ENCODE data around the gene NKIRAS2. TPM values are rescaled to one million over a fixed set of nuclear protein-coding genes. Genes with fewer than 3 reads are reported as not detected.

NKIRAS2 gene
- total and polyA plus RNA-seq, 2 of the 13 experiments (the other 11 are each of a cell fraction or from before 2014, with no cell fraction given) = 27.9 to 42.0 TPM

DNA sequence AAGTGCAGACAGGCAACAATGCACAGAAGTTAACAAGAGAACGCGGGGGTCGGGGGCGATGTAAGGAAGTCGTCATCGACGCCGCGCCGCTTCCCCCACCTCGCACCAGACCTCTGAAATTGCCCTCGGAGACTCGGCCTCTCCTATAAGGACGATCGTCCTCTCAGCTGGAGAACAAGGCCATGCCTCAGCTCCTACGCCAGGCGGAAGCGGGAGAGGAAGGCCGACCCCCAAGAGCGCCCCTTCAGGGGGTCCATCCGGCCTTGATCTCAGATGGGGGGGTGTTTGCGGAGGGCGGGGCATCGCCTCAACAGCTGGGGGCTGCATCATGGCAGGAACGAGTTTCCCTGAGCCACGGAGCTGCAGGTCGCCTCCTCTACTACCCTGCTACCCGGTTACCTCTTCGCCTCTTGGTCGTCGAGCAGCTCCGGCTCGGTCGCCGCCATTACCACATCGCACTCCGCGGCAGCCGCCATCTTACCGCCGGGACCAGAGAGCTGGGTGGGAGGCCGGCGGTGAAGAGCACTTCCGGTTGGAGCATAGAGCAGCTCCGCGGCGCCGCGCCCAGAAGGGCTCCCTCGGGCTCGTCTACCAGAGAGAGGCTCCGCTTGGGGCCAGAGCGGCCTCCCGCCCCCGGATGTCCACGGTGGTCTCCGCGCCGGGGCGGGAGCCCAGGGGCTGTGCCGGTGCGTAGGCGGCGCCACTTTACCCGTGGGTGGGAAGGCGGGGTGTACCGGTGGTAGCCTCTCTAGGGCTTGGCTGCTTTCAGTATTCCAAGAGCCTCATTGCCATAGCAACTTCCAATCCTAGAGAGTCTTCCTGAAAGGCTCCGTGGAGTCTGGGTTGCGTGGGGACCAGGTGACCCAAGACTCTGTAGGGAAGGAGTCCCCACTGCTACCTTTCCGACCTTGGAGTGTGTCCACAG, 2.7 kb upstream of the NKIRAS2 start, which contains the start of gene DNAJC7 (continued):
- TF ChIP-seq TBP (CRISPR knock-in tag; IDR thresholded peaks at IDR 0.05) (no peak), SRY (CRISPR knock-in tag; IDR thresholded peaks at IDR 0.05) (peak; percentile 93), BCL6 (CRISPR knock-in tag; IDR thresholded peaks at IDR 0.05) (peak; percentile 79), PAWR (CRISPR knock-in tag; IDR thresholded peaks at IDR 0.05; ENCODE audit: borderline replicate concordance) (peak; percentile 99; the same call in 1 of the 2 replicates), GMEB1 (CRISPR knock-in tag; IDR thresholded peaks at IDR 0.05; ENCODE audit: borderline replicate concordance) (peak; percentile 87), SNAI1 (CRISPR knock-in tag; IDR thresholded peaks at IDR 0.05; ENCODE audit: borderline replicate concordance) (peak; percentile 99; the same call in 1 of the 2 replicates), PPARG (CRISPR knock-in tag; conservative IDR thresholded peaks at IDR 0.05) (peak; percentile 57; the same call in 1 of the 2 replicates), ZNF660 (CRISPR knock-in tag; IDR thresholded peaks at IDR 0.05; ENCODE audit: borderline replicate concordance, low read depth) (no peak), GATAD2A (CRISPR knock-in tag; IDR thresholded peaks at IDR 0.05) (peak; percentile 91; the same call in 1 of the 2 replicates), ZNF124 (CRISPR knock-in tag; IDR thresholded peaks at IDR 0.05) (peak; percentile 88), FOXP1 (IDR thresholded peaks at IDR 0.05) (no peak), FOXP1 (CRISPR knock-in tag; IDR thresholded peaks at IDR 0.05) (no peak), ZNF503 (CRISPR knock-in tag; IDR thresholded peaks at IDR 0.05) (peak; percentile 85), PATZ1 (CRISPR knock-in tag; IDR thresholded peaks at IDR 0.05) (peak; percentile 92), ZNF569 (CRISPR knock-in tag; IDR thresholded peaks at IDR 0.05; ENCODE audit: borderline replicate concordance) (no peak), SMAD3 (CRISPR knock-in tag; IDR thresholded peaks at IDR 0.05) (peak; percentile 41), ZNF850 (CRISPR knock-in tag; conservative IDR thresholded peaks at IDR 0.05) (peak; percentile 86), SMYD3 (CRISPR knock-in tag; IDR thresholded peaks at IDR 0.05) (peak; percentile 74; the same call in 1 of the 2 replicates), JUND (CRISPR knock-in tag; IDR thresholded peaks at IDR 0.05) (peak; percentile 11; the same call in 1 of the 2 replicates), EZH2 (conservative IDR thresholded peaks at IDR 0.05; ENCODE audit: low read depth, low read length) (no peak), ZNF101 (CRISPR knock-in tag; IDR thresholded peaks at IDR 0.05; ENCODE audit: borderline replicate concordance, low read depth) (peak; percentile 92; the same call in 1 of the 2 replicates)
- TF ChIP-seq, protein P1, sequence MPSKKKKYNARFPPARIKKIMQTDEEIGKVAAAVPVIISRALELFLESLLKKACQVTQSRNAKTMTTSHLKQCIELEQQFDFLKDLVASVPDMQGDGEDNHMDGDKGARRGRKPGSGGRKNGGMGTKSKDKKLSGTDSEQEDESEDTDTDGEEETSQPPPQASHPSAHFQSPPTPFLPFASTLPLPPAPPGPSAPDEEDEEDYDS (CRISPR knock-in tag; IDR thresholded peaks at IDR 0.05) = peak; percentile 79
- TF ChIP-seq, protein P2, sequence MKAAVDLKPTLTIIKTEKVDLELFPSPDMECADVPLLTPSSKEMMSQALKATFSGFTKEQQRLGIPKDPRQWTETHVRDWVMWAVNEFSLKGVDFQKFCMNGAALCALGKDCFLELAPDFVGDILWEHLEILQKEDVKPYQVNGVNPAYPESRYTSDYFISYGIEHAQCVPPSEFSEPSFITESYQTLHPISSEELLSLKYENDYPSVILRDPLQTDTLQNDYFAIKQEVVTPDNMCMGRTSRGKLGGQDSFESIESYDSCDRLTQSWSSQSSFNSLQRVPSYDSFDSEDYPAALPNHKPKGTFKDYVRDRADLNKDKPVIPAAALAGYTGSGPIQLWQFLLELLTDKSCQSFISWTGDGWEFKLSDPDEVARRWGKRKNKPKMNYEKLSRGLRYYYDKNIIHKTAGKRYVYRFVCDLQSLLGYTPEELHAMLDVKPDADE (CRISPR knock-in tag; IDR thresholded peaks at IDR 0.05) = peak; percentile 67; the same call in 1 of the 2 replicates

All from HepG2 (cell line).